ENCODE data around the gene RAB40C.
"Not testable (repeated sequence)": the region's sequence is repeated elsewhere in the genome, so short reads cannot be mapped to it uniquely, and the experiment has no call there.

Gene RAB40C

DNA sequence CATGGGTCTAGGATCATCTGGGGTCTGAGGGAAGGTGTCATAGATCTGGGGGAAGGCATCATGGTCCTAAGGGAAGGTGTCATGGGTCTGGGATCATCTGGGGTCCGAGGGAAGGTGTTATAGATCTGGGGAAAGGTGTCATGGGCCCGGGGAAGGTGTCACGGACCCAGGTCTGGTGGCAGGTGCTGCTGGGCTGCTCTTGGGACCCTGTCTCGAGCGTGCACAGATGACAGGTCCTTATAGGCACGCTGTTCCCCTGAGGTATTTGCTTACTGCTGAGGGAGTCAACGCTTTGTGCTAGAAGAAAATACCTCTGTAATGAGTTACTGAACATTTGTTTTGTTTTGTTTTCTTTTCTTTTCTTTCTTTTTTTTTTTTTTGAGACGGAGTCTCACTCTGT lies 1.4 kb downstream of the RAB40C start:
- no peak for DNase-seq

DNA sequence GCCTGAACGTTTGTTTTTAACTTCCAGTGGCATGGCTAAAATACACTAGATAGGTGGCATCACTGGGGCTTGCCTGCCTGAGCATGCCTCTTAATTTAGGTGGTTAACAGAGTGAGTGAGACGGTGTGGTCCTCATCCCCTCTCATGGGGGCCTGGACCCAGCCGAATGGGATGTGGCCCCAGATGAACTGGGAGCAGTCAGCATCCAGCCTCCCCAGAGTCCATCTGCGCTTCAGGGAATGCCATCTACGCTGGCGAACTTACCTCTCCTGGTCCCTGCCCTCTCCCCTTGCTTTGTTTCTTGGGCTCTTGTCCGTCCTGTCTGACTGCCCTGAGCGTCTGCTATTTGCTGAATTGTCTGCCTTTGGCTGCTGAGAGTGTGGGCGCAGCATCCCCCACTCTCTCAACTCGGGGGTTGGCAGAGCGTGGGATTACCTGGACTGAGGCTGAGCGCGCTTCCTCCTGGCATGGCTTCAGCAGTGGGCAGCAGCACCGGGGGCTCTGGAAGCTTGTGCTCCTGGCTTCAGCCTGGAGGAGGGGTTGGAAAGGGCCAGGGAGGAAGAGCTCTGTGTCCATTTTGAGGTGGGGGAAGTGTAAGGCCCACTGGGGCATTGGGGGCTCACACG lies 2.1 kb downstream of the RAB40C start:
- DNase-seq: no peak

DNA sequence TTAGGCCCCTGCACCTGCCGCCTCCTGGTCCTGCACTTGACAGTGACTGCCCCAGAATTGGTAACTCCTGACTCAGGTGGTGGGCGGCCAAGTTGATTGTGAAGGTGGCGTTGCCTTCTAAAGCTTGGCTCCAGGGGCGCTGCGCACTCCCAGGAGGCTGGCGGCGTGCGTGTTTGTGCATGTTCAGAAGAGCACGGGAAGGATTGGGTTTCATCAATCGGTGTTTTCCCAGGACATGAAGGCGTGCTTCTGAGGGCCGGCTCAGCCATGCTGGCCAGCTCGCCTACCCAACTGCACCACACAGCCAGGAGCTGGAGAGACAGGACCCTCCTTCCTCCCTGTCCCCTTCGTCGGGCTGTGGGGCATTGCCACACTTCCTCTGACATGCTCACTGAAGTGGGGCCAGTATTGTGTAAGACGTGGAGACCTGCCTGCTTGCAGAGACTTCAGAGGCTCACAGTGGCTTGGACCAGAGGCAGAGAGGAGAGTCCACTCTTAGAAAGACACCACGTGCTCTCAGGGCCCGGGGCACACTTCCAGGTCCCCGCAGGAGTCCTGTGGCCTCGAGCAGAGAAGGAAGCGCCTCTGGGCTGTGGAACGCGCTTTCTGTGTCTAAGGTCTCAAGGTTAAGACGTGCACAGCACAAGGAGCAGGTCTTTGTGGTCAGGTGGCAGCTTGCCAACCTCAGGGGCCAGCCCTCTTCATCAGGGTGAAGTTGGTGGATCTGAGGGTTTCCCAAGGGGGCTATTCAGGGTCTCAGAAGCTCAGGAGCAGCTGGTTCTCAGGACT lies 2.8 kb downstream of the RAB40C start:
- no peak for DNase-seq

DNA sequence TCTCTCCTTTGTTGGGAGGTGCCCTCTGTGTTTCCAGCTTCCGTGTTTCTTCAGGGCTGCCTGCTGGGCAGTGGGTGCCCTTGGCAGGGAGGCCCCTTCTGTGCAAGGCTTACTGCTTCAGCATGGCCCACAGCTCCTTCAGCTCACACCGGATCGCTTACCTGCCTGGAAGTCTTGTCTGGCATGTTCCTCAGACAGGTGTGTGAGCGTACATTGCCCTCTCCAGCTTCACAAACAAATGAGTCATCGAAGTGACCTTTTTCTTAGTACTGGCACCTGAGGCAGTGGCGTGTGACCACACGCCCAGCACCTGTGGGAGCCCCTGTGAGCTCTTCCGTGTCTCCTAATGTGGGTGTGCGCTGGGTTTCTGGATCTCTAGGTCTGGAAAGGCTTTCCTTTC lies 3.5 kb downstream of the RAB40C start:
- no peak for DNase-seq

DNA sequence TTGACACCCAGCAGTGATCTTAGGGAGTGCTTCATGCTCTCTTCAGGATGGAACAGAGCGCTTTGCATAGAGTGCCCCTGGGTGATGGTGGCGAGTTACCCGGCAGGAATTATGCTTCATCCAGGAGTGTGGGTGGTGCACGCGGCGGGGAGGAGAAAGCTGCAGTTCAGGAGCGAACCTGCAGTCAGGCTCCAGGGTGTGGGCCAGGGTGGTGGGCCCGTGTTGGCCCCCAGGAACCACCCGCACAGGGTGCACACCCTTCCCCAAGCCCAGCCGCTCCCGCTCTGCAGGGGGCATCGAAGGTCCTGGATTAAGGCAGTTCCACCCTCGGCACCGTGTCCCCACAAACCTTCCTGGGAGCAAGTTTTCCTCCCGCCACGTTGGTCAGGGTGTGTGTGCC lies 3.9 kb downstream of the RAB40C start:
- no peak for DNase-seq

DNA sequence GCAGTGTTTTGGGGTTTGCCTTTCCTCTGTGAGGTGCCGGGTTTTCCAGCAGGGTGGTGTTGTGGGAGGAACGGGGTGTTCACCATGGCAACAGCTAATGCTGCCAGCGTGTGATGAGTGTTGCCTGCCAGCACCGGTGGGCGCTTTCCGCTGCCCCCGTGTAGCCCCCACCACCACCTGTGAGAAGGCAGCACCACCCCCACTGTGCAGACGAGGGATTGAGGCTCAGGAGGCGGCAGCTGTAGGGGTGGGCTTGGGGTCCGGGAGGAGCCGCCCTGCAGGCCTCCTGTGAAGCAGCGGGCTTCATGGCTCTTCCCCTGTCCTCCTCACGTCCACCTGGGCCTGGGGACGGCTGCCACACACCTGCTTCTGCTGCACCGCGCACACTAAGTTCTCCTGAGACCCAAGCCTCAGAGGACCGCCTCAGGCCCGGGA lies 5.2 kb downstream of the RAB40C start:
- no peak for DNase-seq

DNA sequence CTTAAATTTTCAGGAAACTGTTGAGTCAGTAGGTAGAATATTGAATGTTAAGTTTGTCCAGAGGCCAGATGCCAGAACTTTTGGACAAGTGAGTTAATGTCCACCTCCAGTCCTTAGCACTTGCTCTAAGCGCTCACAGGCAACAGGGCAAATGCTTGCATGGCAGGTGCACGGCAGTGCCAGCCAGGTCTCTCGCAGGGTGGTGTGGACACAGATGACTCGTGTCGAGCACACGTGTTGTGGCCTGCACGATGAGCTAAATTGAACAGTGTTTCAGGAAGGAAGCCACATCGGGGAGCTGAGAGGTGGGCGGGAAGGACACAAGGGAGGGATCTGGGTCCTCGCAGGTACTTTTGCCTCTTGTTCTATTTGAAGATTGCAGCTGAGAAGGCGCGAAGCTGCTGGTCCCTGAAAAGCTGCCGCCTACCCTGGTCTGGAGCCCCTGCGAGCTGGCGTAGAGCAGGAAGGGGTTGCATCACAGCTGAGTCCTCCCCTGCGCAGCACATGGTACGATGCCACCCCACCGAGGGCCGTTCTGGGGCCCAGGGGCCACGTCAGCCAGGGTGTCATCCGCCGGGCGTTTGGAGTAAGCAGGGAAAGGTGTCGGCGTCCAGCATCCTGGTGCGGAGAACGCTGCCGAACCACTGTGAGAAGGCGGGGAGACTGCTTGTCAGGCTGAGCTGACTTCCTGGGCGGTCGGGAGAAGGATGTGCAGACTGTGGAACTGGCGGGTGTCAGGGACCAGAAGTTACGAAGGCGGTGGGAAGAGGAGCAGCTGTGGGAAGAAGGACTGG lies 6.3 kb downstream of the RAB40C start:
- DNase-seq: no peak

DNA sequence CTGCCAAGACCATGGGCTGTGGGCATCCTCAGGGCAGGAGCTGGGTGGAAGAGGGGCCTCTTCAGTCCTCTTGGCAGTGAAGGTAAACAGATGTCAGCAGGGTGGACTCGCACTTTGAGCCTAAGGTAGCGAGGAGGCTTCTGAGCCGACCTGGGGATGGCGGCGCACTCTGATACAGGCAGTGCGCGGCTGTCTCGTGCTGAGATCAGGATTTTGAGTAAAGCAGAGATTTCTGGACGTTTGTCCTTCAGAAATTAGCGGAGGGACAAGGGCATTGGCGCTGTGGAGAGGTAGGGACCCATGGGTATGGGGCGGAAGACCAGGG lies 6.8 kb downstream of the RAB40C start:
- DNase-seq: no peak

DNA sequence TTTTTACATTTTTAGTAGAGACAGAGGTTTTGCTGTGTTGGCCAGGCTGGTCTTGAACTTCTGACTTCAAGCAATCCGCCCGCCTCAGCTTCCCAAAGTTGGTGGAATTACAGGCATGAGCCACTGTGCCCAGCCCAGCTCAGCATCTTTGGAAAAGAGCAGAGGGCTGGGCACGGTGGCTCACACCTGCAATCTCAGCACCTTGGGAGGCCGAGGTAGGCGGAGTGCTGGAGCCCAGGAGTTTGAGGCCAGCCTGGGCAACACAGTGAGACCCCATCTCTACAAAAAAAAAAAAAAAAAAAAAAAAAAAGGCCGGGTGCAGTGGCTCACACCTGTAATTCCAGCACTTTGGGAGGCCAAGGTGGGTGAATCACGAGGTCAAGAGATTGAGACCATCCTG lies 7.8 kb downstream of the RAB40C start:
- DNase-seq: not testable (repeated sequence)

DNA sequence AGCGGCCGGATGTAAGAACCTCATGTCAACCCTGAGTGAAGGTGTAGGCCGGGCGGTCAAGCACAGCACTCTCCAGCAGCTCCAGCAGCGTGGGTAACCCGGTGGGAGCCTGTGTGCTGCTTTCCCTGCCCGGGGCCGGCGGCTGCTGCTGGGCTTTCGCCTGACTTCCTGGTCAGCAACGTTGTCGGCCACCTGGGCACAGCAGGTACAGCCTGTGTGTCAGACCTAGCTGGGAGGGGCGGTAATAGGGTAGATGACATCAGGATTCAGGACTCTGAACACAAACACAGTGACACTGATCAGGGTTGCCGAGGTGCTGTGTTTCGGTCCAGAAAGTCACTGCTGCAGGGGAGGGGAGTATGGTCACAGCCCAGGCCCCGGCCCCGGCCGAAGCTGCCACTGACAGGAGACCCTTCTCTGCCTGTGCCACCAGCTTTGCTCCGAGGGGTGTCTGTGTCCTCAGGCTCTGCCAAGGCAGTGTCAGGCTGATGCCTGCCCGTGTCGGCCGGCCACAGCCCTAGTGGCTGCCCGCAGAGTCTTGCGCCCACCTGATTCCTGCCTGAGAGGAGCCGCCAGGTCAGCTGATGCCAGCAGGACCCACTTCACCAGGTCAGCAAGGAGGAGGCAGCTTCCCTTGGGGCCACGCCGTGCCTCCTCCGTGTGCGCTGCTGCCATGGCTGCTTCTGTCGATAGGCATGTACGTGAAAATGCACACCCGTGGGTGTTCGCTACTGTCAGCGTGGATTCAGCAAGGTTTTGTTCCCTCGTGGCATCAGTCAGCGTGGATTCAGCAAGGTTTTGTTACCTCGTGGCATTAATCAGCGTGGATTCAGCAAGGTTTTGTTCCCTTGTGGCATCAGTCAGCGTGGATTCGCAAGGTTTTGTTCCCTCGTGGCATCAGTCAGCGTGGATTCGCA lies 9.2 kb downstream of the RAB40C start:
- no peak for DNase-seq

DNA sequence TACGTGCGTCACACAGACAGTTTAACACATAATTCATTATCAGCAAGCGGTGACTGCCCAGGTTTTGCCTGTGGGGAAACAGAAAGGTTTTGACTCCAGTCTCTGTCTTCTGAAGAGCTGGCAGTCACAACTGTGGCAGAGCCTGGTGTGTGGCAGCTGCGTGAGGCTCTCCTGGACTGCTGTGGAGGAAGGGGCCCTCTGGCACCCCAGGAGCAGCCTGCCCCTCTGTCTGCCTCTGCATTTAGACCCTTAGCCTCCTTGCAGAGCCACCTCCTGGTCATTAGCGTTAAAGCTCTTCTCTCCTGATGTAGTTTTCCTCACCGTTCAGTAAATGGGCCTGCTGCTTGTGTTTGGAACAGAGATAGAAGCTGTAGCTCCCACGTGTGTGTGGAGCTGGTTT lies 10.9 kb downstream of the RAB40C start:
- DNase-seq: no peak

DNA sequence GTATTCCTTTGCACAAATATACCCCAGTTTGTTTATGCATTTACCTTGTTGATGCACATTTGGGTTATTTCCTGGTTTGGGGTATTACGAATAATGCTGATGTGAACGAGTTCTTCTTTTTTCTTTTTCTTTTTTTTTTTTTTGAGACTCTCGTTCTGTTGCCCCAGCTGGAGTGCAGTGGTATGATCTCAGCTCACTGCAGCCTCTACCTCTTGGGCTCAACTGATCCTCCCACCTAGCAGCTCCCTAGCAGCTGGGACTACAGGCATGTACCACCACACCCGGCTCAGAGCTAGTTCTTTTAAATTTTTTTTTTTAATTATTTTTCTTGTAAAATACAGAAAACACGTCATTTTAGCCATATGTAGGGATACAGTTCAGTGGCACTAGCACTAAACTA lies 14.1 kb downstream of the RAB40C start:
- DNase-seq: no peak

DNA sequence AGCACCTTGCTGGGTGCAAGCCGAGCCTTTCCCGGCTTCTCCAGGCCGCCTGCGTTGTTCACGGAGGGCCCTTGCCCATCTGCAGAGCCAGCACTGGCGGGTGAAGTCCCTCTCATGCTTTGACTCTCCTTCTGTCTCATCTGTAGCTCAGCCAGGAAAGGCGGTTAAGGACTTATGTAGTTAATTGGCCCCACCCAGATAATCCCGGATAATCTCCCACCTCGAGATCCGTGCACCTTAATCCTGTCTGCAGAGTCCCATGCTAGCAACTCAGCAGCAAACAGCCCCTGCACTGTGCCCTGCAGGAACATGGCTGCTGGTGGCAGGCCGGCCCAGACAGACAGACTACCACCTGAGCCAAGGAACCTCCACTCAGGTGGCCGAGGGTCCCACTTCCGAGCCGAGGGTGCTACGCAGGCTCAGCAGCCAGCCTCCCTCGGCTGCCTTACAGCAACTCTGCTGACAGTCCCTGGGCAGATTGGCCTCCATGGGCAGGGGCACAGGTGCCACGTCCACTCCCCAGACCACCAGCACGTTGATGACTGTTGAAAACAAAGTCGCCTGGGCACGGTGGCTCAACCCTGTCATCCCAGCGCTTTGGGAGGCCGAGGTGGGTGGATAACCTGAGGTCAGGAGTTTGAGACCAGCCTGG lies 16.9 kb downstream of the RAB40C start:
- DNase-seq: no peak

DNA sequence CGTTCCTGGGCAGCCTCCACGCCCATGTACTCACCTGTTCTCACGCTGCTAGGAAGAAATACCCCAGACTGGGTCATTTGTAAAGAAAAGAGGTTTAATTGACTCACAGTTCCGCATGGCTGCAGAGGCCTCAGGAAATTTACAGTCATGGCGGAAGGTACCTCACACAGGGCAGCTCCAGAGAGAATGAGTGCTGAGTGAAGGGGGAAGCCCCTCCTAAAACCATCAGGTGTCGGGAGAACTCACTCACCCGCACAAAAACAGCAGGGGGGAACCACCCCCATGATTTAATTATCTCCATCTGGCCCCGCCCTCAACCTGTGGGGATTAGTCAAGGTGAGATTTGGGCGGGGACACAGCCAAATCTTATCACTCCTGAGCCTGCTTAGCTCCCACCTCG lies 18.2 kb downstream of the RAB40C start:
- DNase-seq: peak in 1 of 2 experiments; percentile 7

DNA sequence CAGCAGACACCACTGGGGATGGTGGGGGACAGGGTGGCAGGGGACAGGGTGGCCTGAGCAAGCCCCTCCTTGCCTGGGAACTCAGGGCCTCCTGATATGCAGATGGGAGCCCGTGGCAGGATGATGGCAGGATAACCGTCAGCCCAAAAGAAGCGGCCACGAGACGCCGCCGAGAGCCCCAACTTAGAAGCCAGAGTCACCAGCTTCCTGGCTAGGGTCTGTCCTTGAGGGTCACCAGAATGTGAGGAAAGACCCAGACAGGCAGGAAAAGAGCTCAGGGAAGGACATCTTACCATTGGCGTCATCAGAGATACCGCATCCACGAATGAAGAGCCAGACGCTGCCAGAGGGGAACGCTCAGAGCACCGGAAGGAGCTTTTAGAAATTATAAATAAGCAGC lies 19.4 kb downstream of the RAB40C start:
- no peak for DNase-seq

DNA sequence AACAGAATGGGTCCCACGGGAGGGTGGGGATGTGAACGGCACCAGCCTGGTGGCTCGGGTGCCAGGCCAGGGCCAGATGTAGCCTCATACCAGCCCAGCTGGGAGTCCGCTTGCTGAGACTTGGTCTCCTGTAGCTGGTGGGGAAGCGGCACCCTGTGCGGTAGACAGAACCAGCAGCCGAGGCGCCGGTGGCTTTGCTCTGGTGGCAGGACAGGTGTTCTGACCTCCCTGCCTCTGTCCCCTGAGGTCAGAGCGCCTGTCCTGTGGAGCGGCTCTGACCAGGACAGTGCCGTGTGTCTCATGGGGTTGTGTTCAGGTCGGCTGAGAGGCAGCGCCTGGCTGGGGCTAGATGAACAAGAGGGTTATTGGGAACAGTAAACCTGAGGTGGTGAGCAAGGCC lies 20.1 kb downstream of the RAB40C start:
- DNase-seq: no peak

DNA sequence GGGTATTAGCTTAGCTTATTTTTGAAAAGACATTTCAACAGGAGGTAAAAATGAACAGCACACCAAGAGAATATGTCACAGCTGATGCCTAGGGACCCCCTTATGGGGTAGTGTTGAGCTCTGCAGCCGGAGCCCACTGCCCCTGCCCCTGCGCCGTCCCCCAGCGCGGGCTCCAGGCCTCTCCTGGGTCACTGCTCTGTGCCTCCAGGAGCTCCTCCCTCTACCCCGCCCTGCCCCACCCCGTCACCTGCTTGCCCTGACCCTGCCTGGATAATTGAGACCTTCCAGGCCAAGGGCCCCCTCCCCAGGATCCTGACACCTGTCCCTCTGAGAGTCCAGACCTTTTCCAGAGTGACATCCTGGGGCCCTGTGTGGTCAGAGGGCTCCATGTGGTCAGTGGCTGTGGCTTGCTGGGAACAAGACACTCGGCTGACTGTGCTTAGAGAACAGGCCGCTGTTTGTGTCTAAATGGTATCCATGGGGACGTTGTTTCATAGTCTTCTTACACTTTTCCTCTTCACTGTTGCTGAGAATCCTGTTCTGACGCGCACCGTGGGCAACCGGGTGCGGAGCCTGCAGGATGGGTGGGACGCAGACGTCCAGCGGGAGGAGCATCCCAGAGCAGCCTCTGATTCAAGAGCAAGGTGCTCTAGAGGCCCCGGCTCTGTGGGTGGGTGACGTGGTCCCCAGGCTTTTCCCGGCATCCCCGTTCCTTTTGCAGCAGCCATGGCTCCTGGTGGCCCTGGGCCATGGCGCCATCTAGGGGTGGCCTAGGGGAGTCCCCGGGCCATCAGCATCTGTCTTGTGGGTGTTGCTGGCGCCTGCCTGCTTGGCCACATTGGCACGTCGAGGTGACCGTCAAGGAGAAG lies 20.9 kb downstream of the RAB40C start:
- peak; percentile 38 to 63 for DNase-seq

DNA sequence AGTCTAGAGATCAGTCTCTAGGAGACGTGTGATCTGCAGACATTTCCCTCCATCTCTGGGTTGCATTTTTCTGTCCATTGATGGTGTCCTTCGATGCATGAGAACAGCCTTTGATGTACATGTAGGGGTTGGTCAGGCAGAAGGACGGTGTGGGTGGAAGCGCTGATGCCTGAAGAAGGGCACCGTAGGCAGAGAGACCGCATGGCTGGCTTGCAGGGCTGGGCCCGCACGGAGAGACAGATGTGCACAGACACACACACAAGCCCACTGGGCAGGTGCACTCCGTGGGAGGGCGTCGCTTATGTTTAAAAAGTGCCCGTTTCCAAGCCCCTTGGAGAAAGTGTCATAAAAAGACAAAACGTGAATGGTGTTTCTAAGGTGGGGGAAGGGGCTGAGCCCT lies 25.3 kb downstream of the RAB40C start:
- DNase-seq: no peak

DNA sequence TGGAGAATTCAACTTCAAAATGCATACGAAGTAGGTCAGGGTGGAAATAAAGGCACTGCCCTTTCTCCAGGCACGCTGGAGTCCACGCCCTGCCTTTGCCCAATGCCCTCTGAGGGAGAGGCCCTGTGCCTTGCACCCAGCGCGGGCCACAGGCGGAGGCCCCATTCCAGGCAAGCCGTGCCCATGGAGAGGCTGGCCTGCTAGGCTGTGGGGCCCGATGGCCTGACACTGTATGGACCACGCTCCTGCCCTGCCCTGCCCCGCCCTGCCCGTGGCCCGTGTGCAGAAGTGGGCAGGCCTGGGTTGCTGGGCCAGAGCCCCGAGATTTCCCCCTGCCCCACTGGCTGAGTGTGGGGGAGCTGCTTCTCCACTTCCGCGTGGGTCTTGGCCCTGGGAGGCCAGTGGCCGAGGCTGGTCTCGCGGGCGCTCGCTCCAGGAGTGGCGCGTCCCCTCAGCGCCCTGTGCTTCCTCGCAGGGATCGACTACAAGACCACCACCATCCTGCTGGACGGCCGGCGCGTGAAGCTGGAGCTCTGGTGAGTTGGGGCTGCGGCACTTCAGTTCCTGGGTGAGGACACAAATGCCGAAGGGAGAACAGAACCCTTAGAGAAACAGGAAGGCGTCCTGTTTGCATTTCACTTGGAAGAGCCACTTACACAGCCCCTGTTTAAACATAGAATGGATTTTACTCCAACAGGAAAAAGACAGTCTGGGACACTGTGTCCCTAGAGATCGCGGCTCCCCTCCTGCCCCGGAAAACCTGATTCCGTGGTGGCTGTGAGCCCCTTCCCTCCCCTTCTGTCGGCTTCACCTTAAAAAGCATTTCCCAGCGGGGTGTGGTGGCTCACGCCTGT lies 27.1 kb downstream of the RAB40C start:
- no peak for DNase-seq

DNA sequence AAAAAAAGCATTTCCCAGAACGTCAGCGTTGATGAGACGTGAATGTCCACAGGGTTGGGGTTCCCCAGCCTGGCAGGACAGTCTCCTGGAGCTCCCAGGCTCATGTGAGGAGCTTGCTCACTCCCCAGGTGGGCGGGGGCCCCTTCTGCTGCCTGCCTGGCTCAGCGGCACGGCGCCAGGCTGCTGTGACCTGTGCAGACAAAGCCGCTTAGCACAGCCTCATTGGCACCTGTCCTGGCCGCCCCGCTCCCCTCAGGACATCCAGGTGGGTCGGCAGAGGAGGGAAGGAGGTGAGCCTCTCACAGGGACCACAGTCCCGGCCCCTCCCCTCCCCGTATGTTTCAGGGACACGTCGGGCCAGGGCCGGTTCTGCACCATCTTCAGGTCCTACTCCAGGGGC lies 28.0 kb downstream of the RAB40C start:
- DNase-seq: no peak

All from stimulated activated CD4-positive, alpha-beta T cell treated with anti-CD3 and anti-CD28 coated beads, Interleukin-4, amount 100 ng/mL, for 4 hours (primary cell).